ELF-1 (cell line): ENCODE data around the gene C6orf47.

Experiments used
- DNase-seq: peaks from one replicate; pipeline ENCODE4 v3.0.0-alpha.2; 2016; ENCODE audit warnings: low read depth, low spot score

C6orf47 gene

GRCh38 chr6:31614684-31615578 lies 45.6 kb downstream of the C6orf47 start, which contains the start of gene AIF1:
AIF1 (plus strand) TSS chr6:31615234; CDS start chr6:31615330, 96 bp downstream.
- DNase-seq = no peak

- no peak for DNase-seq
Observed at GRCh38 chr6:31614075-31614619, 46.4 kb downstream of the C6orf47 start.

GRCh38 chr6:31610968-31611367 lies 49.6 kb downstream of the C6orf47 start:
- DNase-seq = no peak

GRCh38 chr6:31609519-31610406 lies 50.8 kb downstream of the C6orf47 start:
- DNase-seq = no peak
